Measurements from ENCODE around the gene SLC2A4RG.
A peak's percentile ranks its signal among the peaks of the same experiment; 100 is the strongest.

The SLC2A4RG gene

DNA sequence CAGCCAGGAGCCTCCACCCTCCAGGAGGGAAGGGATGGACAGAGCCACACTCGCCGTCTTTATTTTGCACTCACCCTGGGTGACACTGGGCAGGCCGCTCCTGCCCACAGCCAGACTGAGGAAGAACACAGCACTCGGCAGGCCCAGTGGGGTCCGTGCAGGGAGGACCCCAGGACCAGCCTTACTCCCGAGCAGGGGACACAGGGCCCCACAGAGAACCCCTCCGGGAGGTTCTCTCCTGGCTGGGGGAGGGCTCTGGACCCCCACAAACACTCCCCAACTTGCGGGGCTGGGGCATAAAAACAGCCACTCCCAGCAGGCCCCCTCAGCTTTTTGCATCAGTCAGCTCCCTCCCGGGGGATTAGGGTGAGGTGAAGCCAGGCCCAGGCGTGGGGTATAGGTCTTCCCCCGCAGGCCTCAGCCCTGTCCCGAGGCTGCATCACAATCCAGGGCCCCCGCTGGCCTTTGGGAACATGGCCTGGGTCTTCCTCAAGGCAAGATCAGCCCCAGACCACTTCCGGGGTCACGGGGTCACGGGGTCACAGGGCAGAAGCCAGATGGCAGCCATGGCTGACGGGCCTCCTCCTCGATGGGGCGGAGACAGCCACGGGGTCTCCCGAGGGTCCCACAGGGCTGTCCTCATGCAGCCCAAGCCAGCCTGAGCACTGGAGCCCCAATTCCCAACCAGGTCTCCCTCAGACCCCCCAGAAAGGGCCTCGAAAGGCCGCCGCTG, 39.9 kb upstream of the SLC2A4RG start:
- DNase-seq (ENCODE audit: low read depth), result no peak

DNA sequence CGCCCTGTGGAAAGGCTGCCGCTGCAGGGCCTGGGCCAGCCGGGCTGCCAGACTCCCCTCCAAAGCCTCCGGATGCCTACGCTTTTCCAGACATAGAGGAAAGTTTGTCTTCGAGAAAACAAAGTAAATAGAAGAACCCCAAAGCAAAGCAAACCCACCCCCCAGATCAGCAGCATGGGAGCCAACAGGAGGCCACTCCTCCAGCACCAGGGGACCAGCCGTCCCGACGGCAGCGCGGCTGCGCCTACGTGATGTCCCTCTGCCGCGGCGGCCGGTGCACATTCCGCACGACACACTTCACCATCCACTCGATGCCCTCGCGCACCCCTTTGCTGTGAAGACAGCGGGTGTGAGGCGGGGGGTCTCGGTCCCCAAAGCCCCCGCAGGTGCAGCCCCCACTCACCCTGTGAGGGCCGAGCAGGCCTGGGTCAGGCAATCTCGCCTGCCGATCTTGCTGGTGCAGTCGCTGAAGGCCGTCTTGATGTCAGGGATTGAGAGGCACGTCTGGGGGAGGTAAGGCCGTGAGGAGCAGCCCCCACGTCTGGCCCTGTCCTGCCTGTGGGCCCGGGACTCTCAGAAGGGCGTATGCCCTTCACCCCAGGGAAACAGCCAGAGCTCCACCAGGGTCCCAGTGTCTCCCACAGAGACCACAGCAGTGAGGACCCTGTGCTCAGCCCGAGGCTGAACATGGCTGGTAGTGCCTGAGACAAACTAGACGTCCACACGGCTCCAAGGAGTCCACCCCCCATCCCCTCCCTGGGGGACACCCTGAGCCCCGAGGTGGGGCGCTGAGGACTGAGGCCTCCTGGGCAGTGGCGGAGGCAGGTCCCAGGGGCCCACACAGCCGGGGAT, 39.2 kb upstream of the SLC2A4RG start:
- DNase-seq (ENCODE audit: low read depth), result no peak

DNA sequence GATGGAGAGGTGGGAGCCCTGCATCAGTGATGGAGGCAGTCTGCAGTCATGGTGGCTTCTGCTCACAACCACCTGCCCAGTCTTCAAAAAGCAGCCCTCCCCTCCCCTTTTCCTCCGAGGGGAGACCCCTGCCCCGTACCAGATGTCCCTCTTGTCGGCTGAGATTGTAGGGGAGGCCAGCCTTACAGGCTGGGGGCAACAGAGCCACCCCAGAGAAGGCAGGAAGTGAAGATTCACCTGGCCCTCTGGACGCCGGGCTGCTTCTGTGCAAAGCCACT, 38.6 kb upstream of the SLC2A4RG start:
- no peak for DNase-seq (ENCODE audit: low read depth)

DNA sequence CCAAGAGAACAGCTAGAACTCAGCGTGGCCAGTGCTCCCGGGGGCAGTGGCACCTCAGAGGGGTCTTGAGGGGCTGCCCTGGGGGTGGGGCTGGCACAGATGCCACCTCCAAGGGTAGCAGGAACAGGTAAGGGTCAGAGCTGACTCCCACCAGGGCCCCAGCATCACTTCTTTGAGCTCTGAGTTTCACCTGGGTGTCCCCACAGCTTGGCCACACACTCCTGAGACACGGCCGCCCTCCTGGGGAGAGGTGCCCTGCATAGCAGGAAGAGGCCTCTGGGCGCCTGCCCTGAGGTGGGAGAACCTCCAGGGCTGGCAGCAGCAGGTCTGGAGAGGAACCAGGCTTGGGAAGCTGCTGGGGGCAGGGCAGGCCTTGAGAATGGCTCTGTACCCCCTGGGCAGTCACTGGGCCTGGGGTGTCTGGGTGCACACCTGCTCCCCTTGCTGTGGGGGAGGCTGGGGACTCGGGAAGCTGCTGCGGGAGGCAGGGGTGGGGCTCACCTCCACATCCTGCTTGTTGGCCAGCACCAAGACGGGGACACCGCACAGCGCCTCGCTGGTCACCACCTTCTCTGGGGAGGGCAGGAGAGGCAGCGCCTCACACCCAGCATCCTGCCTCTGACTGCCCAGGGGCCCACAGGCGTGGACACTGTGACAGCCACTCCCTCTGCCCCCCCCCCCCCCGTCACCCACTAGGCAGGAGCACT, 38.1 kb upstream of the SLC2A4RG start:
- no peak for DNase-seq (ENCODE audit: low read depth)

DNA sequence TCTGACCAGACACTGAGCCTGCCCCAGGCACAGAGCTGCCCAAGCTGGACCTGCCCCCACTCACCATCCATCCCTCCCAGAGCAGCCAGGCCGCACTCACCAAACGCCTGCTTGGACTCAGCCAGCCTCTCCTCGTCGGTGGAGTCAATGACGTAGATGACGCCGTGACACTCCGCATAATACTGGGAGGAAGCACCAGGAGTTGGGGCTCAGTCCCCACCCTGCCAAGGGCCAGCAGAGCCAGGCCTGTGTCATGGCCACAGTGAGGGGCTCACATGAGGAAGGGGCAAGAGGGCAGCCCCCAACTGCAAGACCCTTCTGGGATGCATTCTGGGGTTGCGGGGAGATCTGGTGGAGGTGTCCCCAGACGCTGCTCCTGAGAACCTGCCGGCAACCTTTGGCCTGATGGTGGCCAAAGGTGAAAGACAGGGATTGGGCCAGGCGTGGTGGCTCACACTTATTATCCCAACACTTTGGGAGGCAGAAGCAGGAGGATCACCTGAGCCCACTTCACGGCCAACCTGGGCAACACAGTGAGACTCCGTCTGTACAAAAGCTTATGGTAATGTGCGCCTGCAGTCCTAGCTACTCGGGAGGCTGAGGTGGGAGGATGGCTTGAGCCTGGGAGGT, 37.4 kb upstream of the SLC2A4RG start:
- no peak for DNase-seq (ENCODE audit: low read depth)

DNA sequence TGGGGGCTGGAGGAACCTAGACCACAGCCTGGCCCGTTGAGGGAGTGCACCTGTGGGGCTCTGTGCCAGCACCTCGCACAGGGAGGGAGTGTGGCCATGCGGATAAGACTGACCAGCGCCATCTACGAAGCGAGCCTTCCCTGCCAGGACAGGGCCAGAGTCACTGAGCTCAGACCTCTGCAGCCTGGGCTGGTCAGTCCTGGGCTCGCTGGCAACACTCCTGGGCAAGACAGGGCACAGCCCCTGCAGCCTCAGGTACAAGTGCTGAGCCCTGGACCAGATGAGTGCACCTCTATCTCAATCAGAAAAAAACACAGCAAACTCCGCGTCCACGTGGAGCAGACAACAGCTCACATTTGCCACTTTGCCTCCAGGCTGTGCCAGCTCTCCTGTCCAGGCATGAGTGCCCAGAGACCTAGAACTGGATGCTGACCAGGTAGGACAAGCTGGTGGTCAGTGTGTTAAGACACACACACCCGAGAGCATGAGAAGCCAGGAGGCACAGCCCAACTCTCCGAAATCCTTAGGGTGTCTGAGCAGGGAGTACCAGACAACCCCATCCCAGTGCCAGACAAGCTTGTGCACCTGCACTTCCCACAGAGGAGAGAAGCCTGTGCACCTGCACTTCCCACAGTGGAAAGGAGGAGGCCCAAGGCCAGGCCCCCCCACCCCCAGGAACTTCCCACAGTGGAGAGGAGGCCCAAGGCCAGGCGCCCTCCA, 36.7 kb upstream of the SLC2A4RG start:
- no peak for DNase-seq (ENCODE audit: low read depth)

DNA sequence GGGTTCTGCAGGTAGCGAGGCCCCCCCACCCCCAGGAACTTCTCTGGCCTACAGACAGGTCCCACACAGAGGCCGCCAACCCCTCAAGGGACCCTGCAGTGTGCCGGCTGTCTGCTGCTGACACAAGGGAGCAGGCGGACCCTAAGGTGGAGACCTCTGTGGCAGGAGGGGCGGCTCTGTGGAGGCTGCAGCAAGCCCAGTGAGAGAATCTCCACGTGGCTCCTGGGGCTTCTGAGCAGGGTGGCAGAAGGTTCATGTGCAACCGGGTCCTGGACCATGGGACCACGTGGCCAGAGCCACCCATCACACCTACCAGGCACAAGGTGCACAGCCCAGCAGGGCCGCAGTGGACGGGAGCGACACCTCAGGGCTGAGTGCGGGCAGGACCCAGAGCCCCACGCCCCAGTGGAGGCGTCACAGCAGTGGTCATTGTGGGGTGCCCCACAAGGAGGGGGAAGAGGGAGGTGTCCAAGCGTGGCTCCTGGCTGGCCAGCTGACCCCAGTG, 36.1 kb upstream of the SLC2A4RG start:
- DNase-seq (ENCODE audit: low read depth), result no peak

DNA sequence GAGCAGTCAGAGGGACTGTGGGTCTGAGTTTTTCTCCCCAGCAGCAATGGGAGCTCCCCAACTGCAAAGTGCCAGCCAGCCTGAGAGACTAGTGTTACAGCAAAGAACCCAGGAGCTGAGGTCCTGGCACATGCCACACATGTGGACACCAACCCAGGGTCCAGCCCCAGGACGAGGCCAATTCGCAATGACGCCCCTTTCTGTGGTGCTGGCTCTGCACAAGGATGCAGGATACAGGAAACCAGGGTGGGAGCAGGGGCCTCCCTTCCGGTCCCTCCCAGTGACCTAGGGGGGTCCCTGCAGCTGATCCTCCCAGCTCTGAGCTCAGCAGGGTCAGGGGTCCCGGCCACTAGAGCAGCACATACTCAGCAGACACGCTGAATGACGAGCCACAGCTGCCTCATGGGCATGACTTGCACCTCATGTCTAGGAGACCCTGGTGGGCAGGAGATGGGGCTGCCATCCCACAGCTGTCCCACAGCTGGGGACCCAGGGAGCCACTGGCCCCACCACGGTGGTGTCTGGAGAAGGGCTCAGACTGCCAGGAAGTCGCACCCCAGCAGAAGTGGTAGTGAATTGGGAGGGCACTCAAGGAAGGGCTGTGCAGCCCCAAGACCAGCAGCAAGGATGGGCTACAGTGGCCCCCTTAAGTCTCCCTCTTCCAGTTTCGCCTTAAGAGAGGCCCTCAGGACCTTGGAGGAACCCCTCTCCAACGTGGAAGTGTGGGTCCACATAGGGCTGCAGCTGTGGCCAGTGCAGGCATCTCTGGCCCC, 35.4 kb upstream of the SLC2A4RG start:
- no peak for DNase-seq (ENCODE audit: low read depth)

DNA sequence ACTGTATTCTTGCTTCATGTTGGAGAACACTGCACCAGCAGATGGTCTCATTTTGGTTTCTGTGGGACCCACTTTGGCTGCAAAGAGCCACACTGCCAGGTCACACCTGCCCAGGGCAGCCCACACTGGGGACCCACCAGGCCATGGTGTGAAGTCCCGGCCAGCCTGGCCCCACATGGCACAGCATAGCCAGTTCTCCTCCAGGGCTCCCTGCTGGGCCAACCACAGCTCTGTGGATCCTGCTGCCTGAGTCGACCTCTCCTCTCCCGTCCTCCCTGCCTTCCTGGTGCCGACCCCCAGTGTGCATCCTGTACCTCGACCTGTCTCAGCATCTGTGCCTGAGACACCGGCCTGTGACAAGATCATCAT, 34.8 kb upstream of the SLC2A4RG start:
- DNase-seq (ENCODE audit: low read depth), result no peak

DNA sequence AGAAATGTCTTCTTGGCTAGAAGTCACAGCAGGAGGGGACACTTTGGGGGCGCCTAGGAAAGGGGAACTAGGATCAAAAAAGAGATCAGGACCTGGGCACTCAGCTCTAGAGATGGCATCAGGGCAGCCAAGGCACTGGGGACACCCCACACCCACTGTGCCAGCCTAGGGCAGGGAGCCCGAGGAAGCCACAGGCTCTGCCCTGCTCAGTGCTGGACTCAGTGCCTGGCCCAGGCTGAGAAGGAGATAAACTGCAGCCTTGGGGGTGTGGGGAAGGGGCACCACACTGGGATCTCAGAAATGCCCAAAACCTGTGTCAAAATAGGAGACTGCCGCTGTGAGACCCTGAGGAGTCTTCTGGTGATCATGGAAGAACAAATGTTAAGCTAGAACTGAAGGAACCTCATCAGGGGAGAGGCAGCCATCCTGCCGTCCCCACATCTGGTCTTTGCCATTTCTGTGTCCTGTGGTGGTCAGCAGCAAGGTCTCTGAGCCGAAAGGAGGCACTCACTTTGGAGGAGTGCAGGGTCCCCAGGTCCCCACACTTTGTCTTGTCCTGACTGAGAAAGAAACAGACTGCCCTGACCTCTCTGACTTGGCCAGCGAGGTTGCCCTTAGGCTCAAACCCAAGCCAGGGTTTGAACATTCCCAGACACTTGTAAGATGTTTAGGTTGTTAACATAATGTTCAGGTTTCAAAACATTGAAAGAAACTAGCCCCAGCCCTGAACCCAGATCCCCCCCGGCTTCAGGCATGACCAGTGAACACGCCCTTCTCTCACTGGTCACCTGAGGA, 34.1 kb upstream of the SLC2A4RG start:
- no peak for DNase-seq (ENCODE audit: low read depth)

DNA sequence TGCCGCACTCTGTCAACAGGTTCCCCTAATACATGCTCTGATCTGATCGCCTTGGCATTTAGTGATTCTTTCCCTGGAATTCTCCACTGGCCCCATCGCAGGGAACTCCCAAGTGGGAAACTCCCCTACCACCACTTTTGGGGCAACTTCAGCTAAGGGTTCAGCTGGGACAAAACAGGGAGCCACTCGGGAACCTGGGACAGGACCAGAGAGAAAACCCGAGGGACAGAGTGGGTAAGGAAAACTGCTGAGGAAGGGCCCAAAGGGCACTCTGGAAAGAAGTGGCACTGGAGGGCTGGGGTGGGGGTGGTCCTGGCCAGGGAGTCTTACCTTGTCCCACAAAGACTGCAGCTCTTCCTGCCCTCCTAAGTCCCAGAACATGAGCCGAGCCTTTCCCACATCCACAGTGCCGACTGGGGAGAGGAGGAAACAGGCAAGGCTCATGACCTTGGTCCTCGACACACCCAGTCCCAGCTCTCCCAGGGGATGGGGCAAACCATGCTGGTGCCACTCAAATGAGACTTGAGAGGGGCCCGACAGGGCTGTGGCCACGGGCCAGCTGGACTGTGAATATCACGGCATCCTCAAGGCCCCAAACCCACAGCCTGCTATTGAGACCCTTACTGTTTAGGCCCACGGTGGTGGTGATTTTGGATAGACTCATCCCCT, 33.4 kb upstream of the SLC2A4RG start:
- DNase-seq (ENCODE audit: low read depth), result no peak

DNA sequence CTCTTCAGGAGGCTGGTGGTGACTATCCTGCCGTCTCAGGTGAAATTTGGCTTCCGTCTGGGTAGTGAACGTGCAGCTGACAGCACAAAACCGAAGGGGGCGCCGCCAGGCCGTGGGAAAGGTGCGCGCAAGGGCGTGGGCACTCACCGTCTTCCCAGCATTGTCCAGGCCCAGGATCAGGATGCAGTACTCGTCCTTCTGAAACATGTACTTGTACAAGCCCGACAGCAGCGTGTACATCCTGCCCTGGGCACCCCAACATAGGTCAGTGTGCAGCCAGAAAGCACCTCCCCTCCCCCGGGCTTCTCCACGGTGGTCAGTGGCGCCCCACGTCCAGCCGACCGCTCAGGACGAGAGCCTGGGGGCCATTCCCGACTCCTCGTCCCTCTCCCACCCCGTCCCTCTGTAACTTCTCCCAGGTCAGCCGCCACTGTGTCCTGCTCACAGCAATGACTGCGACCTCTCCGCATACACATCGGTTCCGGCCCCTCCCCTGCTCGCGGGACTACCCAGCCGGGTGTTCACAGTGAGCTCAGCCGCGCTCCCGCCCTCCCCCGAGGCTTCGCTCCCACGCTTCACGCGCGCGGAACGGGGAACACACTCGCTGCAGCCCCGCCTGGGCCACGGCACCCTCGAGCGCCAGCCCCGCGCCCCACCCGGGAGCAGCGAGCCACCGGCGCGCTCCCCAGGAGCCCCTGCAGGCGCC, 32.6 kb upstream of the SLC2A4RG start:
- peak; percentile 49 for DNase-seq (ENCODE audit: low read depth)

DNA sequence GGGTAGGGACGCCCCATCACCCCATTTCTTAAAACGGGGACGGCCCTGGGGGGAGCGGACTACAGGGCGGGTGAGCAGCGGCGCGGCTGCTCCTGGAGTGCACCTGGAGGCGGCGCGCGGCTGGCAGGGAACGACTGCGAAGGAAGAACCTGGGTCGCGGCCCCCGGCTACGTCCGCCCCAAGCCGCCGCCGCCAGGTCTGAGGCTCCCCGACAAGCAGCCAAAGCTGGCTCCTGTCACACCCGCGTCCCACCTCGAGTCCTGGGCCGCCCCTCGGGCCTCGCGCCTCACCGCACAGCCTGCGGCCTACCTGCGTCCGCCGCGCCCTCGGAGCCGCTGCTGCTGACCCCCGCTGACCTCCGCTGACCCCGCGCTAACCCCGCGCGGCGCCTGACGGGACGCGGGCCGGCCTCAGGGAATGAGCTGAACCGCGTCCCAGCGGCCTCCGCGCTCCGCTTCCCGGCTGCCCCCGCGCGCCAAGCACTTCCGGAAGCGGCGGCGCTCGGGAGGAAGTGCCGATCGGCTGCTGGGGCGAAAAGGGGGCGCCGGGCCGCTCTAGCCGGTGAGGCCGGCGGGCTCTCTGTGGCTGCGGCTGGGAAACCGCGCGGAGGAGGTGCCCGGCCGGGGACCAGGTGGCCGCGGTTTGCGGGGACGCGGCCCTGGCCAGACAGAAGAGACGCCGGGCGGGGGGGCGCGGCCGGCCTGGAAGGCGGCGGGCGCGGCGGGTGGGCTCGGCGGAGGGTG, 31.8 kb upstream of the SLC2A4RG start, which contains the start of the genes ARFRP1 and ZGPAT:
Gene ARFRP1 (minus strand): TSS at position 419 of the 743 bp plus-strand sequence. CDS start 885 bp downstream, outside the sequence.
Gene ZGPAT (plus strand): TSS at position 482 of the 743 bp plus-strand sequence. CDS start 542 bp downstream, outside the sequence.
- peak; percentile 81 for DNase-seq (ENCODE audit: low read depth)

DNA sequence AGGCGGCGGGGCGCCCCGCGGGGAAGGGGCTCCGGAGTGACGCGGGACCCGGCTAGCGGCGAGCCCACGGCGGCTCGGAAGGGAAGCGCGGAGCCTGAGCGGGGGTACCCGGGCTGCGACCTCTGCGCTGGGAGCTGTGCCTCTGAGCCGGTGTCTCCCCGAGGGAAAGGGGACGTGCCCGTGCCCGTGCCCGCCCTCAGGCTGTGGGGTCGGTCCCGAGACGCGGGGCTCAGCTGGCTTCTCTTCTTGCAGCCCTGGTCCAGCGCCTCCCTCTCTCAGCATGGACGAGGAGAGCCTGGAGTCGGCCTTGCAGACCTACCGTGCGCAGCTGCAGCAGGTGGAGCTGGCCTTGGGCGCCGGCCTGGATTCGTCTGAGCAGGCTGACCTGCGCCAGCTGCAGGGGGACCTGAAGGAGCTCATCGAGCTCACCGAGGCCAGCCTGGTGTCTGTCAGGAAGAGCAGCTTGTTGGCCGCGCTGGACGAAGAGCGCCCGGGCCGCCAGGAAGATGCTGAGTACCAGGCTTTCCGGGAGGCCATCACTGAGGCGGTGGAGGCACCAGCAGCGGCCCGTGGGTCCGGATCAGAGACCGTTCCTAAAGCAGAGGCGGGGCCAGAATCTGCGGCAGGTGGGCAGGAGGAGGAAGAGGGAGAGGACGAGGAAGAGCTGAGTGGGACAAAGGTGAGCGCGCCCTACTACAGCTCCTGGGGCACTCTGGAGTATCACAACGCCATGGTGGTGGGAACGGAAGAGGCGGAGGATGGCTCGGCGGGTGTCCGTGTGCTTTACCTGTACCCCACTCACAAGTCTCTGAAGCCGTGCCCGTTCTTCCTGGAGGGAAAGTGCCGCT, 31.1 kb upstream of the SLC2A4RG start:
- no peak for DNase-seq (ENCODE audit: low read depth)

DNA sequence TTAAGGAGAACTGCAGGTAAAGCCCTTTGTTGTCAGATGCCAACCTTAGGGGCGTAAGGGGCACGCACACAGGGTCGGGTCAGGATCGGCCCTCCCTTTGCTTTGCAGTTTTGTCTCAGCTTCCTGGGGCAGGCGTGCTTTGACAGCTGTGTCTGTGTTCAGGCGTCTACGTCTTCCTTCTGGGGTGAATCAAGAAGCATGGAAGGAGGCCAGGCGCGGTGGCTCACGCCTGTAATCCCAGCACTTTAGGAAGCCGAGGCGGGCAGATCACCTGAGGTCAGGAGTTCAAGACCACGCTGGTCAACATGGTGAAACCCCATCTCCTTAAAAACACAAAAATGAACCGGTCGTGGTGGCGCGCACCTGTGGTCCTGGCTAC, 30.4 kb upstream of the SLC2A4RG start:
- DNase-seq (ENCODE audit: low read depth), result no peak

DNA sequence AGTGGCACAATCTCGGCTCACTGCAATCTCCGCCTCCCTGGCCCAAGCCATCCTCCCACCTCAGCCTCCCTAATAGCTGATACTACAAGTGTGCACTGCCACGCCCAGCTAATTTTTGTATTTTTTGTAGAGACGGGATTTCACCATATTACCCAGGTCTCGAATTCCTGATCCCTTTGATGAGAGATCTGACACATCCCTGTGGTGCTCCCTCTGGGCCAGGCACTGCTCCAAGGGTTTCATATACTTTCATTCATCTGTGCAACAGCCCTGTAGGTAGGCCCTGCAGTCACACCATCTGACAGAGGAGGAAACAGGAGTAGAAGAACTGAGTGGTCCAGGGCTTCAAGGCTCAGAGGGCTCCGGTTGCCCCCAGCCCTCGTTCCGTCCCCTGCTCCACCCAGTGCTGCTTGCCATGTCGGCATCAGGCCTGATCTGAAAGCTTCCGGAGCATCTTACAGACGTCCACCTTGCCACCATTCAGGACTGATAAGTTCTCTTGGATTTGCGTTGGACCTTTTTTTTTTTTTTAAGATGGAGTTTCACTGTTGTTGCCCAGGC, 28.4 kb upstream of the SLC2A4RG start:
- DNase-seq (ENCODE audit: low read depth), result no peak

DNA sequence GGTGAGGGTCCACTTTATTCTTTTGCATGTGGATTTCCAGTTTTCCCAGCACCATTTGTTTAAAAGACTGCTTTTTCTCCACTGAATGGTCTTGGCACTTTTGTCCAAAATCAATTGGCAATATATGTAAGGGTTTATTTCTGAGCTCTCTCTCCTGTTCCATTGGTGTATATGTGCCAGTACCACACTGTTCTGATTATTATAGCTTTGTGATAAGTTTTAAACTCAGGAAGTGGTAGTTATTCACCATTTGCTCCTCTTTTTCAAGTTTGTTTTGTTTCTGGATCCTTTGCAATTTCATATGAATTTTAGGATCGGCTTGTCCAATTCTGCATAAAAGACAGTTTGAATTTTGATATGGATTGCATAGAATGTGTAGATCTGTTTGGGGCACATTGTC, 27.4 kb upstream of the SLC2A4RG start:
- DNase-seq (ENCODE audit: low read depth), result no peak

Measured in EH (cell line).